ENCODE results near the gene RPL37A. TPM values are rescaled to one million over a fixed set of nuclear protein-coding genes. Genes with fewer than 3 reads are reported as not detected.

Gene RPL37A
- total and polyA plus RNA-seq, 2 donors: 2,774 to 5,486 TPM

DNA sequence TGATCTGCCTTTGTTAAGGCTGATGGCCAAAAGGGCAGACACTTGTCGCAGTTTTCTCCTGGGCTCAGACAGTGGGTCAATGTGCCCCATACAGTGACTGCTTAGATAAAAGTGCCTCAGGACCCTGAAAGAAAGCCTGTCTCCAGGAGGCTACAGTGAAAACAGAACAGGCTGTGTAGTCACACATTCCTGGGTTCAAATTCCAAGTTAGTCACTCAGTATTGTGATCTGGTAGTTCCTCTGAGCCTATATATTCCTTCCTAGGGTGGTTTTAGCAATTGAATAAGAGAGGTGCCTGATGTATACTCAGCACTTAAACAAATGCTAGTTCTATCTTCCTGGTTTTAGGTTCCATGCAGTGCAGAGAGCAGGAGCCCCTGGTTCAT is 54.4 kb downstream of the RPL37A start:
- DNase-seq (ENCODE audit: extremely low spot score): no peak
- 92% methylated on average over 1 of the region's 1 CpG for WGBS
- Histone ChIP-seq H3K4me3 (ENCODE audit: low read depth, low read length) (no peak overlapping the region), H3K27ac (ENCODE audit: low read depth) (no peak overlapping the region), H3K36me3 (ENCODE audit: insufficient read depth) (no peaks in the 10 kb centered on the region), H3K4me1 (ENCODE audit: insufficient read depth) (peaks cover 2% of the 10 kb centered on the region)

Other genes starting within 250 kb of the RPL37A start
- gene MARCHF4, start 126.4 kb upstream of the RPL37A start, total RNA-seq: 0.05 TPM
- gene MARCHF4, start 126.4 kb upstream of the RPL37A start, polyA plus RNA-seq: 0.04 TPM
- gene SMARCAL1, start 86.4 kb upstream of the RPL37A start, total RNA-seq: 18.9 TPM
- 11.1 TPM for gene SMARCAL1, start 86.4 kb upstream of the RPL37A start, polyA plus RNA-seq
- 136 TPM for gene IGFBP2, start 134.6 kb downstream of the RPL37A start, total RNA-seq
- 162 TPM for gene IGFBP2, start 134.6 kb downstream of the RPL37A start, polyA plus RNA-seq
- 159 TPM for gene IGFBP5, start 196.7 kb downstream of the RPL37A start, total RNA-seq
- 516 TPM for gene IGFBP5, start 196.7 kb downstream of the RPL37A start, polyA plus RNA-seq